ENCODE data around the gene CTNNA3.

DNA sequence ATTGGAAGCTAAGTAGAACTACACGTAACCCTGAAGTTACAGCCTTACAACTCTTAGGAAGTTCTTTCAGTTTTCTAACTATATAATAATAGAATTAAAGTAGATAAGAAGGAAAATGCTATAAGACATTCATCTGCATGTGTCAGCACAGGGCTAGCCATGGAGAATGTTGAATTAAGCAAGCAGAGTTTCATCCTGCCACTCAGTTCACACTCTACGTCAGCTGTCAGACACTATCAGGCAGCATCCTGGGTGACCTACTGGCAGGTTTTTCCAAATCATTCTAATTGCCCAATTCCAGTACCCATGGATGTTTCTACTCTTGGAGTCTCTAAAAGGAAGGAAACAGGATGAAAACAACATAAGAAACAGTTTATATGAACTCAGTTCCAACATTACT is 815.2 kb downstream of the CTNNA3 start:
- no peak for TF ChIP-seq POLR2A (IDR thresholded peaks at IDR 0.05)
- no peak for TF ChIP-seq EP300 (IDR thresholded peaks at IDR 0.05)
- TF ChIP-seq POLR2AphosphoS5 (IDR thresholded peaks at IDR 0.05) = no peak
- TF ChIP-seq, protein P1, sequence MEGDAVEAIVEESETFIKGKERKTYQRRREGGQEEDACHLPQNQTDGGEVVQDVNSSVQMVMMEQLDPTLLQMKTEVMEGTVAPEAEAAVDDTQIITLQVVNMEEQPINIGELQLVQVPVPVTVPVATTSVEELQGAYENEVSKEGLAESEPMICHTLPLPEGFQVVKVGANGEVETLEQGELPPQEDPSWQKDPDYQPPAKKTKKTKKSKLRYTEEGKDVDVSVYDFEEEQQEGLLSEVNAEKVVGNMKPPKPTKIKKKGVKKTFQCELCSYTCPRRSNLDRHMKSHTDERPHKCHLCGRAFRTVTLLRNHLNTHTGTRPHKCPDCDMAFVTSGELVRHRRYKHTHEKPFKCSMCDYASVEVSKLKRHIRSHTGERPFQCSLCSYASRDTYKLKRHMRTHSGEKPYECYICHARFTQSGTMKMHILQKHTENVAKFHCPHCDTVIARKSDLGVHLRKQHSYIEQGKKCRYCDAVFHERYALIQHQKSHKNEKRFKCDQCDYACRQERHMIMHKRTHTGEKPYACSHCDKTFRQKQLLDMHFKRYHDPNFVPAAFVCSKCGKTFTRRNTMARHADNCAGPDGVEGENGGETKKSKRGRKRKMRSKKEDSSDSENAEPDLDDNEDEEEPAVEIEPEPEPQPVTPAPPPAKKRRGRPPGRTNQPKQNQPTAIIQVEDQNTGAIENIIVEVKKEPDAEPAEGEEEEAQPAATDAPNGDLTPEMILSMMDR (IDR thresholded peaks at IDR 0.05) = no peak

Measured in upper lobe of left lung (tissue), 4 donors.